HepG2 (cell line): ENCODE results near the gene DMRTB1. TPM values are rescaled to one million over a fixed set of nuclear protein-coding genes. Genes with fewer than 3 reads are reported as not detected.

Experiments used
- ATAC-seq: fragments of 200-7000 bp; cut with Tn5 transposase; 3 replicates; pipeline ENCODE4 v1.9.1; 2020; ENCODE audit warnings: mild to moderate bottlenecking, moderate library complexity
- BruUV-seq: library from RNA; stranded (reverse); fragments of 400-500 nt; replicated peaks from 2 replicates; lab custom pipeline; 2021; lab: Mats Ljungman, UMichigan
- CTCF ChIA-PET: fragments of 300-600 bp; formaldehyde crosslinking; extraction: SDS; loops from one replicate; lab custom pipeline; 2021; ENCODE audit warnings: low total read pairs, inconsistent platforms, low intra/inter-chr PET ratio; lab: Yijun Ruan, JAX
- POLR2A ChIA-PET: fragments of 350-600 bp; sonication (Branson Sonifier 250); formaldehyde crosslinking; loops from one replicate; lab custom pipeline; 2020; ENCODE audit warnings: antibody characterized with exemption, inconsistent platforms; lab: Yijun Ruan, JAX
- DNase-seq: peaks from one replicate; pipeline ENCODE4 v3.0.0-alpha.2; 2015; ENCODE audit warnings: low spot score
- FAIRE-seq: peaks from 3 replicates; lab custom pipeline; 2011; peaks lifted over from hg19 to GRCh38; lab: Jason Lieb, UNC
- H2AFZ ChIP-seq: one replicate; pipeline ENCODE4 v1.6.1; 2011; ENCODE audit warnings: low read length, inconsistent platforms
- H3K27ac ChIP-seq: fragments of 300-600 bp; 3 replicates; pipeline ENCODE4 v1.8.0; 2011; ENCODE audit warnings: mixed run types, mild to moderate bottlenecking, mixed read lengths, low read length, inconsistent platforms; ENCODE audit not compliant: insufficient read depth; ENCODE audit errors: extremely low read length
- H3K27me3 ChIP-seq, 2 experiments: fragments of 200-600 bp in 1 of 2; 2 replicates in 1 of 2; 3 replicates in 1 of 2; pipeline versions ENCODE4 v1.6.0 to v1.8.0; 2011; ENCODE audit warnings: low read length in 2 of 2, mild to moderate bottlenecking in 2 of 2, moderate library complexity in 2 of 2, inconsistent platforms in 1 of 2; ENCODE audit not compliant: insufficient read depth in 2 of 2, control insufficient read depth in 1 of 2
- H3K36me3 ChIP-seq, 2 experiments: fragments of 200-600 bp in 1 of 2; replicated peaks in 1 of 2; 2 replicates in 1 of 2; 3 replicates in 1 of 2; pipeline versions ENCODE4 v1.5.1 to v1.8.0; 2011; ENCODE audit warnings: low read length in 2 of 2, inconsistent platforms in 1 of 2; ENCODE audit not compliant: insufficient read depth in 2 of 2, control insufficient read depth in 1 of 2
- H3K4me1 ChIP-seq: 2 replicates; pipeline ENCODE4 v1.5.1; 2012; ENCODE audit warnings: low read length, inconsistent platforms; ENCODE audit not compliant: insufficient read depth
- H3K4me2 ChIP-seq: 2 replicates; pipeline ENCODE4 v1.6.0; 2011; ENCODE audit warnings: low read depth, low read length, inconsistent platforms
- H3K4me3 ChIP-seq, 3 experiments: fragments of 200-600 bp in 1 of 3; sonication (generic), shearing (Covaris generic) in 1 of 3; replicated peaks in 1 of 3; 2 replicates each; pipeline ENCODE4 v1.5.1; 2011 to 2016; ENCODE audit warnings: low read length in 3 of 3, inconsistent platforms in 2 of 3, low read depth in 2 of 3, mild to moderate bottlenecking in 2 of 3, control low read depth in 1 of 3, mixed read lengths in 1 of 3; ENCODE audit not compliant: insufficient read depth in 1 of 3
- H3K79me2 ChIP-seq: one replicate; pipeline ENCODE4 v1.6.1; 2011; ENCODE audit warnings: low read length, inconsistent platforms; ENCODE audit not compliant: insufficient read depth
- H3K9ac ChIP-seq: 2 replicates; pipeline ENCODE4 v1.6.0; 2011; ENCODE audit warnings: mild to moderate bottlenecking, low read depth, low read length, inconsistent platforms; ENCODE audit not compliant: insufficient read depth
- H3K9me3 ChIP-seq: 2 replicates; pipeline ENCODE4 v1.5.1; 2012; ENCODE audit warnings: mild to moderate bottlenecking, low read length
- H4K20me1 ChIP-seq: 2 replicates; pipeline ENCODE4 v1.6.0; 2011; ENCODE audit warnings: inconsistent platforms, mild to moderate bottlenecking, low read length, moderate library complexity; ENCODE audit not compliant: insufficient read depth
- ATF7 ChIP-seq, 2 experiments: fragments of 450-650 bp in 1 of 2; sonication (generic) in 1 of 2; formaldehyde crosslinking in 1 of 2; IDR thresholded peaks; 2 replicates each; pipeline versions ENCODE4 v1.4.0 to v1.6.1; 2016 to 2020; ENCODE audit warnings: antibody characterized with exemption in 1 of 2, mild to moderate bottlenecking in 1 of 2, missing genetic modification reagents in 1 of 2
- HMG20B ChIP-seq: conservative IDR thresholded peaks from 2 replicates; pipeline ENCODE4 v1.6.1; 2016; ENCODE audit warnings: missing genetic modification reagents, missing compliant biosample characterization
- HOXA7 ChIP-seq: sonication (generic); formaldehyde crosslinking; IDR thresholded peaks from 2 replicates; pipeline ENCODE4 v1.8.1; 2022; ENCODE audit warnings: mild to moderate bottlenecking, missing genetic modification reagents, moderate library complexity
- KLF6 ChIP-seq: IDR thresholded peaks from 2 replicates; pipeline ENCODE4 v1.8.0; 2016; ENCODE audit warnings: missing biosample characterization, missing genetic modification reagents
- RBM39 ChIP-seq: fragments of 200-400 bp; formaldehyde crosslinking; IDR thresholded peaks from one replicate; pipeline ENCODE4 v1.6.1; 2018; ENCODE audit warnings: antibody characterized with exemption, mild to moderate bottlenecking, low read depth, low read length; ENCODE audit not compliant: poor library complexity, severe bottlenecking
- SUZ12 ChIP-seq: fragments of 150-350 bp; IDR thresholded peaks from 2 replicates; pipeline ENCODE4 v1.6.1; 2014; ENCODE audit warnings: low read depth, low read length
- TEAD2 ChIP-seq: sonication (generic); formaldehyde crosslinking; IDR thresholded peaks from 2 replicates; pipeline ENCODE4 v1.9.0; 2021; ENCODE audit warnings: missing genetic modification reagents
- TGIF2 ChIP-seq: IDR thresholded peaks from 2 replicates; pipeline ENCODE4 v1.6.1; 2016; ENCODE audit warnings: control low read depth, missing compliant biosample characterization
- TRIM24 ChIP-seq: sonication (generic); formaldehyde crosslinking; IDR thresholded peaks from 2 replicates; pipeline ENCODE4 v1.8.0; 2022; ENCODE audit warnings: mild to moderate bottlenecking, missing genetic modification reagents
- ZBTB7B ChIP-seq: sonication (generic); formaldehyde crosslinking; IDR thresholded peaks from 2 replicates; pipeline ENCODE4 v1.4.0; 2020; ENCODE audit warnings: missing genetic modification reagents
- ZNF224 ChIP-seq: sonication (generic); formaldehyde crosslinking; IDR thresholded peaks from 2 replicates; pipeline ENCODE4 v1.5.0; 2020; ENCODE audit warnings: mild to moderate bottlenecking, missing genetic modification reagents
- ZNF253 ChIP-seq: sonication (generic); formaldehyde crosslinking; IDR thresholded peaks from 2 replicates; pipeline ENCODE4 v1.8.0; 2022; ENCODE audit warnings: mild to moderate bottlenecking, missing genetic modification reagents, borderline replicate concordance
- ZNF296 ChIP-seq: sonication (generic); formaldehyde crosslinking; conservative IDR thresholded peaks from 2 replicates; pipeline ENCODE4 v1.5.0; 2020; ENCODE audit warnings: mild to moderate bottlenecking, missing genetic modification reagents
- WGBS: methylation state at CpG from one replicate; pipeline ENCODE4 v1.1.6; 2017; ENCODE audit warnings: low lambda C conversion rate; 5-methylcytosine and 5-hydroxymethylcytosine counted together
- in situ Hi-C: cut with HindIII; loops from 2 replicates; pipeline ENCODE4 v1.10.0; 2017; ENCODE audit warnings: low pct_unique_long_range_greater_than_20kb; ENCODE audit not compliant: extremely low pct_ligation_motif_present
- intact Hi-C: fragments of 100-400 bp; cut with micrococcal nuclease; formaldehyde crosslinking; loops from one replicate; pipeline ENCODE4 v1.10.0; 2022; ENCODE audit not compliant: unreplicated experiment
- polyA plus RNA-seq, 8 experiments: library from polyadenylated mRNA; depleted of rRNA in 3 of 8; stranded (reverse) in 7 of 8; unstranded in 1 of 8; fragments of >200 nt; fragmentation: Illumina TruSeq in 4 of 8; extraction: Trizol in 4 of 8; gene quantifications; 2 replicates each; pipeline versions ENCODE4 v1.2.1 to v1.2.3, GENCODE V29; 2011 to 2016; ENCODE audit warnings: low read depth in 4 of 8, missing spikeins in 1 of 8, mixed read lengths in 1 of 8; ENCODE audit not compliant: insufficient read depth in 1 of 8
- total RNA-seq, 5 experiments: library from RNA; depleted of rRNA; stranded (reverse); fragments of >200 nt; fragmentation: Illumina TruSeq; extraction: Trizol; gene quantifications; 2 replicates each; pipeline ENCODE4 v1.2.3, GENCODE V29; 2016; ENCODE audit warnings: low read depth in 1 of 5
- TF ChIP-seq, protein P1 (sequence below): sonication (generic); formaldehyde crosslinking; IDR thresholded peaks from 2 replicates; pipeline ENCODE4 v1.4.0; 2020; ENCODE audit warnings: missing genetic modification reagents
- TF ChIP-seq, protein P2 (sequence below): sonication (generic); formaldehyde crosslinking; IDR thresholded peaks from 2 replicates; pipeline ENCODE4 v1.4.0; 2020; ENCODE audit warnings: mild to moderate bottlenecking, low read depth, missing genetic modification reagents
- TF ChIP-seq, protein P3 (sequence below): sonication (generic); formaldehyde crosslinking; IDR thresholded peaks from 2 replicates; pipeline ENCODE4 v1.4.0; 2020; ENCODE audit warnings: missing genetic modification reagents

The DMRTB1 gene
- total and polyA plus RNA-seq, 2 of the 13 experiments (the other 11 are each of a cell fraction or from before 2014, with no cell fraction given): not detected

DNA sequence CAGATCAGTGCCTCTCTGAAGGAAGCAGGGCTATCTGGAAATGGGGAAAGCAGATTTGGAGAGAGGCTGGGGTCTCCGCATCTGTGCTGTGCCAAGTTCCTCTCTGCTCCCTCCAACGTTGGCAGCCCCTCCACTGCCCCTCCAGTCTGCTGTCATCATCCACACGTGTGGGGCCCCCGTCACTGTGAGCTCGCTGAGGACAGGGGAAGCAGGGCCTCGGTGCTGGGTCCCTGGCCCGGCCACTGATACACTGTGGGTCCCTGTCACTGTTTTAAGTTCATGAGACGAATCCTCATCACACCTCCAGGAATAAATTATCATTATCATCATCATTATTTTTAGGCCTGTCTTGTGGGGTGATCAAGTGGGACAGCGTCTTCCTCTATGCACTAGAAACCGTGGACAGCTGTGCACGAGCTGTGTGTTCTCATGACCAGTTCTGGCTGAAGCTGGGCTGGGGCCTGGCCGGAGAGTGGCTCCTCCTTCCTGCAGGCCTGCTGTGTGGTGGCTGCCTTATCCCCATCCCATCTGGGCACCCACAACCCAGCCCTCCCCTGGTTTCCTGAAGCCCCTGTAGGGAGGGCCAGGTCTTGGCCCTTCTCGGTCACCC, 52.2 kb downstream of the DMRTB1 start (continued):
- TF ChIP-seq TRIM24 (CRISPR knock-in tag) (no peak), TEAD2 (no peak), ZNF224 (CRISPR knock-in tag) (no peak), ZNF296 (CRISPR knock-in tag) (no peak)
- TF ChIP-seq, protein P1, sequence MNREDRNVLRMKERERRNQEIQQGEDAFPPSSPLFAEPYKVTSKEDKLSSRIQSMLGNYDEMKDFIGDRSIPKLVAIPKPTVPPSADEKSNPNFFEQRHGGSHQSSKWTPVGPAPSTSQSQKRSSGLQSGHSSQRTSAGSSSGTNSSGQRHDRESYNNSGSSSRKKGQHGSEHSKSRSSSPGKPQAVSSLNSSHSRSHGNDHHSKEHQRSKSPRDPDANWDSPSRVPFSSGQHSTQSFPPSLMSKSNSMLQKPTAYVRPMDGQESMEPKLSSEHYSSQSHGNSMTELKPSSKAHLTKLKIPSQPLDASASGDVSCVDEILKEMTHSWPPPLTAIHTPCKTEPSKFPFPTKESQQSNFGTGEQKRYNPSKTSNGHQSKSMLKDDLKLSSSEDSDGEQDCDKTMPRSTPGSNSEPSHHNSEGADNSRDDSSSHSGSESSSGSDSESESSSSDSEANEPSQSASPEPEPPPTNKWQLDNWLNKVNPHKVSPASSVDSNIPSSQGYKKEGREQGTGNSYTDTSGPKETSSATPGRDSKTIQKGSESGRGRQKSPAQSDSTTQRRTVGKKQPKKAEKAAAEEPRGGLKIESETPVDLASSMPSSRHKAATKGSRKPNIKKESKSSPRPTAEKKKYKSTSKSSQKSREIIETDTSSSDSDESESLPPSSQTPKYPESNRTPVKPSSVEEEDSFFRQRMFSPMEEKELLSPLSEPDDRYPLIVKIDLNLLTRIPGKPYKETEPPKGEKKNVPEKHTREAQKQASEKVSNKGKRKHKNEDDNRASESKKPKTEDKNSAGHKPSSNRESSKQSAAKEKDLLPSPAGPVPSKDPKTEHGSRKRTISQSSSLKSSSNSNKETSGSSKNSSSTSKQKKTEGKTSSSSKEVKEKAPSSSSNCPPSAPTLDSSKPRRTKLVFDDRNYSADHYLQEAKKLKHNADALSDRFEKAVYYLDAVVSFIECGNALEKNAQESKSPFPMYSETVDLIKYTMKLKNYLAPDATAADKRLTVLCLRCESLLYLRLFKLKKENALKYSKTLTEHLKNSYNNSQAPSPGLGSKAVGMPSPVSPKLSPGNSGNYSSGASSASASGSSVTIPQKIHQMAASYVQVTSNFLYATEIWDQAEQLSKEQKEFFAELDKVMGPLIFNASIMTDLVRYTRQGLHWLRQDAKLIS (CRISPR knock-in tag): no peak

DNA sequence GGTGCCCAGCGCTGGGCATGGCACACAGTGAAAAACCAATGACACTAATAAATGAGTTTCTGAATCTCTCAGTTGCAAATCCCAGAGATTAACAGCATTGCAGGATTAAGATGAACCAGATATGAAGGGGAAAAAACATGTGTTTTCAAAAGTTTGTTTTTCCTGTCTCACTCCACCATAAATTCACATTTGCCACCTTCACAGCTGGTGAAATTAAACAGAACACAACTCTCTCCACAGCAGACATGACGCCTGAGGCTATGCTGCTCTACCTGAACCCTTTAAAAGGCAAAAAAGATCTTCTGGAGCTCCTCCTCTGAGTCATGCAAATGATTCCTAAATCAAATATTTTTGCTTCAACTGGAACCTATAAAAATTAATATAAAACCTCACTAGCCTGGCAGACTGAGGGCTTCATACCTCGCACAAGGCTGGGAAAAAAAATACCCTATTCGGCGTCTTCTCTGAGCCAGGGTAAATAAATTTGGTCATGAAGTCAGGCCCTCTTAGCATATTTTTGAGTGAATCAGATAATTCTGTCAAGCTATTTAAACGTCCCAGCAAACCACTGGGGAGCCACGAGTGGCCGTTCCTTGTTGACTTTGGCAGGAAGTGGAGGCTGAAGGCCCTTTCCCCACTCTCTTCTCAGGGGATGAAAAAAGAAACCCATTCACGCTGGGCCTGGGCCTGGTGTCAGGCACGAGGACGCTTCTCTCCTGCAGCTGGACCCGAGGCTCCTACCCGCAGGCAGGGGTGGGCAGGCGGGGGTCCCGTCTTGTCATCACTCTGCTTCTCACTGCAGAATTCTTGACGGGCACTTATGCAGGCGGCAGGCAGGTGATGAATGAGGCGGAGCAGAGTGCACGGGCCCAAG, 53.0 kb downstream of the DMRTB1 start:
- DNase-seq: no peak
- FAIRE-seq: no peak
- H2AFZ ChIP-seq: no peak overlapping the region
- H3K79me2 ChIP-seq: no peaks in the 10 kb centered on the region
- intact Hi-C loops: no loop called here
- no peak overlapping the region for H3K27ac ChIP-seq
- H3K27me3 ChIP-seq: peaks cover 14 to 53% of the 10 kb centered on the region in 2 experiments
- WGBS: 43% methylated on average over 11 of the region's 19 CpGs
- H3K4me3 ChIP-seq: no peak overlapping the region
- no peak for ATAC-seq
- no peak for TF ChIP-seq HMG20B (CRISPR knock-in tag)
- TF ChIP-seq HOXA7 (CRISPR knock-in tag): no peak
- TF ChIP-seq SUZ12: no peak
- TF ChIP-seq RBM39: no peak
- no peak for TF ChIP-seq ZBTB7B
- TF ChIP-seq TGIF2 (CRISPR knock-in tag): no peak
- TF ChIP-seq, protein P2, sequence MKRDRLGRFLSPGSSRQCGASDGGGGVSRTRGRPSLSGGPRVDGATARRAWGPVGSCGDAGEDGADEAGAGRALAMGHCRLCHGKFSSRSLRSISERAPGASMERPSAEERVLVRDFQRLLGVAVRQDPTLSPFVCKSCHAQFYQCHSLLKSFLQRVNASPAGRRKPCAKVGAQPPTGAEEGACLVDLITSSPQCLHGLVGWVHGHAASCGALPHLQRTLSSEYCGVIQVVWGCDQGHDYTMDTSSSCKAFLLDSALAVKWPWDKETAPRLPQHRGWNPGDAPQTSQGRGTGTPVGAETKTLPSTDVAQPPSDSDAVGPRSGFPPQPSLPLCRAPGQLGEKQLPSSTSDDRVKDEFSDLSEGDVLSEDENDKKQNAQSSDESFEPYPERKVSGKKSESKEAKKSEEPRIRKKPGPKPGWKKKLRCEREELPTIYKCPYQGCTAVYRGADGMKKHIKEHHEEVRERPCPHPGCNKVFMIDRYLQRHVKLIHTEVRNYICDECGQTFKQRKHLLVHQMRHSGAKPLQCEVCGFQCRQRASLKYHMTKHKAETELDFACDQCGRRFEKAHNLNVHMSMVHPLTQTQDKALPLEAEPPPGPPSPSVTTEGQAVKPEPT (CRISPR knock-in tag): no peak
- TF ChIP-seq ZNF253 (CRISPR knock-in tag): no peak
- TF ChIP-seq, protein P3, sequence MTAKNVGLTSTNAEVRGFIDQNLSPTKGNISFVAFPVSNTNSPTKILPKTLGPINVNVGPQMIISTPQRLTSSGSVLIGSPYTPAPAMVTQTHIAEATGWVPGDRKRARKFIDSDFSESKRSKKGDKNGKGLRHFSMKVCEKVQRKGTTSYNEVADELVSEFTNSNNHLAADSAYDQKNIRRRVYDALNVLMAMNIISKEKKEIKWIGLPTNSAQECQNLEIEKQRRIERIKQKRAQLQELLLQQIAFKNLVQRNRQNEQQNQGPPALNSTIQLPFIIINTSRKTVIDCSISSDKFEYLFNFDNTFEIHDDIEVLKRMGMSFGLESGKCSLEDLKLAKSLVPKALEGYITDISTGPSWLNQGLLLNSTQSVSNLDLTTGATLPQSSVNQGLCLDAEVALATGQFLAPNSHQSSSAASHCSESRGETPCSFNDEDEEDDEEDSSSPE (CRISPR knock-in tag): no peak
- no peak for TF ChIP-seq ATF7 (IDR thresholded peaks at IDR 0.05)
- TF ChIP-seq ATF7 (CRISPR knock-in tag; IDR thresholded peaks at IDR 0.05): no peak
- TF ChIP-seq KLF6 (CRISPR knock-in tag): no peak
- H3K9me3 ChIP-seq: no peaks in the 10 kb centered on the region
- BruUV-seq: no TSS peak
- in situ Hi-C loops: no loop called here
- H4K20me1 ChIP-seq: no peaks in the 10 kb centered on the region
- H3K9ac ChIP-seq: no peak overlapping the region
- no peaks in the 10 kb centered on the region for H3K4me1 ChIP-seq
- ChIA-PET POLR2A (no interaction called here), CTCF (no interaction called here)
- H3K4me2 ChIP-seq: no peak overlapping the region
- H3K36me3 ChIP-seq: no peaks in the 10 kb centered on the region
